GM19452 (cell line): ENCODE measurements around the gene LMX1B.

Source experiments
- ATAC-seq: cut with Tn5 transposase; IDR thresholded peaks from one replicate; pipeline ENCODE4 v1.9.1; 2021; ENCODE audit not compliant: unreplicated experiment

LMX1B gene

DNA sequence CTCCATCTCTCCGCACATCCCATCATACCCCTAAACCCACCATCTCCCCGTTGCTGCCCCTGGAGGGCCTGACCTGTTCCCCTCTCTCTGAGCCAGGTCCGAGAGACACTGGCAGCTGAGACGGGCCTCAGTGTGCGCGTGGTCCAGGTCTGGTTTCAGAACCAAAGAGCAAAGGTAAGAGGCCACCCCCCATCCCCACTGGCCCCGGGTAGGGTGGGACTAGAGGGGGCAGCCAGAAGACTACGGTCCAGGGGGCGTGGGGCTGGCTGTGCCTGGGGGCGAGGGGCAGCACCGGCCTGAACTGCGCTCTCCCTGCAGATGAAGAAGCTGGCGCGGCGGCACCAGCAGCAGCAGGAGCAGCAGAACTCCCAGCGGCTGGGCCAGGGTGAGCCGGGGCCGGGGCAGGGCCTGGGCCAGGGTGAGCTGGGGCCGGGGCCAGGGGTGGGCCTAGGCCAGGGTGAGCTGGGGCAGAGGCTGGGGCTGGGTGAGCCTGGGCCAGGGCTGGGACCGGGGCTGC is 79.8 kb downstream of the LMX1B start:
- no peak for ATAC-seq

DNA sequence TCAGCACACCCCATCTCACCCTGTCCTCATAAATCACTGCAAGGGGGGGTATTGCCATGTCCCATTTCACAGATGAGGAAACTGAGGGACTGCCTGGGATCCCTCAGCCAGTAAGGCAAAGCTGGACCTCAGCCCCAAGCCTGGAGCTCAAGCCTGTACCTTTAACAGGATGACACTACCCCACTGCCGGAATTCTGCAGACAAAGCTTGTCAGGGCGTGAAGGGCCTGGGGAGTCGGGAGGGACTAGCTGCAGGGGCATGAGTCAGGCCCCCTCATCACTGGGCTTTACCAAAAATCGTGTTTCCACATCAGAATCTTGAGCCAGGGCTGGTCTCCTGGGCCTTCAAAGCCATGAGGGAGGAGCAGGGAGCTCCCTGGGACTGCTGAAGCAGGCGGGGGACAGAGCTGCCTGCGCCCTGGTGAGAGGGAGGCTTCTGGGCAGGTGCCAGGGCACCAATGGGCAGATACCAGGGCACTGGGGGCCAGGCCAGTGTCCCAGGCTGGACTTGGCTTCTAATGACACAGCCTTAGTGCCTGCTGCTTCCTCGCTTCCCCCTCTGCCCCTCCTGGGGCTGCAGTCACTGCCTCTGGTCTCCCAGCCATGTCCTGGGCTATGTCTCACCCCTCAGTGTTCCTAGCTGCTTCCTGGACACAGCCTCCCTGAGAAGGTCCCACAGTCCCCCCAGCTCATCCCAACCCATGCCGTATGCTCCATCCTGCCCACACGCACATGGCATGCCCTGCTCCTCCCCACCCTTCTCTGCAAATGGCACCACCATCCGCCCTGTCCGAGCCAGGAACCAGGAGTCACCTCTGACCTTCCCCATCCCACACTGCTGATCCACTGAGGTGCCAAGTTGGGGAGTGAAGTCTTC is 80.7 kb downstream of the LMX1B start:
- no peak for ATAC-seq

DNA sequence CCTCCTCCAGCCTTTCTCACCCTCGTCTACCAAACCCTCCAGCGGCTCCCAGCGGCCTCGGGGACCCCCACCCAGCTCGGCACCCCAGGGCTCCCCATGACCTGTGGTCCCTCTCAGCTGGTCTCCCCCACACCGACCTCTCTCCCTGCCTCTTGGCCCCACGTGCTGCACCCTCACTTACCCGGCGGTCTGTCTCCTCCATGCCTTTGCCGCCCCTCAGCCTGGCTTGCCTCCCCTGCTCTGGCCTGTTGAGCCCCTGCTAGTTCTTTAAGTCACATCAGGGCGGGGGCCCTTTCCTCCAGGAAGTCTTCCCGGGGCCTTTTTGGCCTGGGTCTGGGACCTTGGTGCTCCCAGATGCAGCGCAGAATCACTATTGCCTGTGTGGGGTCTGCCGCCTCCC is 81.5 kb downstream of the LMX1B start:
- no peak for ATAC-seq

DNA sequence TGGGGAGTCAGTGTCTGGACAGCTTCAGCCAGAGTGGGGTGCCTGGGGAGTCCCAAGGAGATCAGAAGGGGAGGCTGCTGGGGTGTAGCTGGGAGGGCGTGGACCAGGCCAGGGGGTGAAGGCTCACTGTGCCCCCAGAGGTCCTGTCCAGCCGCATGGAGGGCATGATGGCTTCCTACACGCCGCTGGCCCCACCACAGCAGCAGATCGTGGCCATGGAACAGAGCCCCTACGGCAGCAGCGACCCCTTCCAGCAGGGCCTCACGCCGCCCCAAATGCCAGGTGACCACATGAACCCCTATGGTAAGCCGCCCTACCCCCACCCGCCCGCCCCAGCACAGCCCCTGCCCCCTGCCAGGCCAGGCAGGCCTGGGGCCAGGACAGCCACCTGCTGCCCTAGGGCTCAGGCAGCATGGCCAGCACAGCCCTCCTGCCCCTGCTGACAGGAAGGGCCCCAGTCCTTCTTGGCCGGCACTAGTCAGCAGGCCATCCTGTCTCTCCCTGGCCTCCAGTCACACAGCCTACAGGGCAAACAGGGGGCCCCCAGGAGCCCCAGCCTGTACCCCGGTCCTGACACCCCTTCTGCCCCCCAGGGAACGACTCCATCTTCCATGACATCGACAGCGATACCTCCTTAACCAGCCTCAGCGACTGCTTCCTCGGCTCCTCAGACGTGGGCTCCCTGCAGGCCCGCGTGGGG is 82.1 kb downstream of the LMX1B start:
- no peak for ATAC-seq

DNA sequence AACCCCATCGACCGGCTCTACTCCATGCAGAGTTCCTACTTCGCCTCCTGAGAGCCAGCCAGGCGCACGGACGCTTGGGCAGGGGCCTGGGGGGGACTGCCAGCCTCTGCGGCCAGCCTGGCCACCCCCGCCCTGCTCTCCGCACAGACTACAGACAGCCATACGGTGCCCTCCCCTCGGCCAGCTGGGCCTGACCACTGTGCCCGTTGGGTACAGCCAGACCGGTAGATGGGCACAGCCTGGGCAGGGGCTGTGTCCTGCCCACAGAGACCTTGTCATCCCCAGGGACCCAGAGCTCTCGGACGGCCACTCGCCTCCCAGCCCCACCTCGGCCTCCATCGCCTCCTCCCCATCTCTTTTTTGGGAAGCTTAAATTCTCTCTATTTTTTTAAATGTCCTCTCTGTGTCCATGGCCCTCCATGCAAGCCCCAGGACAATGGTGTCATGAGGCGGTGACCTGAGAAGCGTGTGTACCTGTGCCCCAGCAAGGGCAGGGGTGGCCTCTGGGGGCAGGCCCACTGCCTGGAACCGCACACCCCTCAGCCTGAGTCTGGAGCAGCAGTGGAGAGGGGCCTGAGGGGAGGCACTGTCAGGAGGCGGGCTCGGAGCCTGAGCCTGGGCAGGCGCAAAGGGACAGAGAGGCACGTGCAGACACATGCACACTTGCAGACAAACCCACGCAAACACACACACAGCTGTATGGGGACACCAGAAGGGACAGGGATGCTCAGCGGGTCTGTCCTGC is 82.8 kb downstream of the LMX1B start:
- no peak for ATAC-seq

DNA sequence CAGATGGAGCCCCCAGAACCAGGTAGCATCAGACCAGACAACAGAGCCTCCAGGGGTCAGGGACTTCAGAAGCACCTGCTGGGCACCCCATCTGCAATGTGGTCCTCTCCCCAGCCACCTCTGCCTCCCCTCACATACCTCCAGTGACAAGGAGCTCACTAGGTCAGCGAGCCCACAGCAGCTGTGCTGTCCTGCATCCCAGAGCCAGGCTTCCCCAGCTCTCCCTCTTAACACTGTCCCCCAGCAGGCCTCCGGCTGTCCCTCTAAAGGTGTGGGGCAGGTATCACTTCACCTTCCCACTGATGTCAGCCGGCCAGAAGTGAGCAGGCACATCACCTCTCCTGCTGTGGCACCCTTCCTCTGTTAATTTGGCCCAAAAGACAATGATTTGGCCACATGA is 83.6 kb downstream of the LMX1B start:
- ATAC-seq = no peak

DNA sequence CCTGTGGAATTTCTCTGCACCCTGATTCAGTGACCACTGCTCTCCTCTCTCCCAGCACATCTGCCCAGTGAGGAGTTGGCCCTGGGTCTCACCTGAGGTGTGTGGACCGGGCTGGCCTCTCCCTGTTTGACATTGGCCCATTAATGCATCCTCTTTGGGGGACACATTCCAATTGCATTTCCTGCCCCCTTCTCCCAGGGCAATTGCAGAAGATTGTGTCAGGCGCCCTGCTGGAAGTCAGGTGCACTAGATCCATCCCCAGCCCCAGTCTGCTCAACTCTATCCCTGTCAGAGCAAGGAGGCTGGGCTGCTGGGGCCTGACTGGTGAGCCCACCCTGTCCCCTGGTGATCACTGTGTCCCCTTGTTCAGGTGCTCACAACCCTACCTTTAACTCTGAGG is 84.5 kb downstream of the LMX1B start:
- no peak for ATAC-seq

DNA sequence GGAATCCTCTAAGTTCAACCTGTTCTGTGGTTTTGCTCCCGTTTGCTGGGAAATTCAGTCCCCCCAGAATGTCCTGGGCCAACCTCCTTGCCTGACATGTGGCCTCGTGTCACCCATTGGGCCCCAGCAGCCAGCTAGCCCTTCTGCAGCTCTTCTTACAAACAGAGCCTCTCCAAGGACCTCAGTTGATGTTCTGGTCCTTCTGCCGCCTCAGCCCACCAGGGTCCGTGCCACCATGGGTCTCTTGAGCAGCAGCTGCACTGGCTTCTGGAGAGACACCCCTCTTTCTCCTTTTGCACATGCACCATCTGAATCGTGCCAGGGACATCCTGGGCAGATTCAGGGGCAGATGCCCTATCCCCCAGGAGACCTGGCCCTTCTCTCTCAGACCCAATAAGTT is 85.0 kb downstream of the LMX1B start:
- ATAC-seq = no peak

DNA sequence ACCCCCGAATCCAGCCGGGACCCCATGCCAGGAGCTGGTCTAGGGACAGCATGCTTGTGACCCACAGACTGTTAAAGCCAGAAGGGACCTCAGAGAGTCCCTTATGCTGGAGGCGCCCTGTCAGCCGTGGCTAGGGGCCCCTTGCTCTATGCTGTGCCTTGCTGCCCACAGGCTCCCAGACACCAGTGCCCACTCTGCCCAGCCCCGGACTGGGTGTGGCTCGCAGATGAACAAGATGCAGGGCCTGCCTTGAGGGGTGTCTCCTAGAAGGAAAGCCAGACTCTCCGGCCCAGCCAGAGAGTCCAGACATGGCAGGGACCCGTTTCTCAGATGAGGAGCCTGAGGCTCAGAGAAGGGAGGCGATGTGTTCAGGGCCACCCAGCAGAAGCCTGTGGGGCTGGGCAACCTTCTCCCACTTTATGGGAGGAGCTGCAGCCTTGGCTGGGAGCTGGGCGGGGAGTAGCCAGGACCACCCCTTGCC is 85.7 kb downstream of the LMX1B start:
- no peak for ATAC-seq

DNA sequence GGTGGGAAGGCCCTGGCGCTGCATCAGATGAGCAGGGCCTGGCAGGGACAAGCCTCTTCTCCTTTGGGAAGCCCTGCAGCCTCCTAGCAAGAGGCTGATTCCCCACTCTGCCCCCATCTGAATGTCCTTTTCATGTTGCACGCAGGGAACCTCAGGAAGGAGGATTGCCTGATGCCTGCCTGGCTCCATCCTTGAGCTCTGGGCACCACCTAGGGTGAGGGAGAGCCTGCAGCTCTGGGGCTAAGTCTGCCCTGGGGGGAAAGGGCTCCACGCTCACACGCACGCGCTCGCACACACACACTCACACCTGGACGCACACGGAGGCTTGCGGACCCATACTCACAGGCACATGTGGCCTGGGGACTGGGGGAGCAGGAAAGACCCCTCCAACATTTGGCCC is 86.6 kb downstream of the LMX1B start:
- ATAC-seq = no peak

DNA sequence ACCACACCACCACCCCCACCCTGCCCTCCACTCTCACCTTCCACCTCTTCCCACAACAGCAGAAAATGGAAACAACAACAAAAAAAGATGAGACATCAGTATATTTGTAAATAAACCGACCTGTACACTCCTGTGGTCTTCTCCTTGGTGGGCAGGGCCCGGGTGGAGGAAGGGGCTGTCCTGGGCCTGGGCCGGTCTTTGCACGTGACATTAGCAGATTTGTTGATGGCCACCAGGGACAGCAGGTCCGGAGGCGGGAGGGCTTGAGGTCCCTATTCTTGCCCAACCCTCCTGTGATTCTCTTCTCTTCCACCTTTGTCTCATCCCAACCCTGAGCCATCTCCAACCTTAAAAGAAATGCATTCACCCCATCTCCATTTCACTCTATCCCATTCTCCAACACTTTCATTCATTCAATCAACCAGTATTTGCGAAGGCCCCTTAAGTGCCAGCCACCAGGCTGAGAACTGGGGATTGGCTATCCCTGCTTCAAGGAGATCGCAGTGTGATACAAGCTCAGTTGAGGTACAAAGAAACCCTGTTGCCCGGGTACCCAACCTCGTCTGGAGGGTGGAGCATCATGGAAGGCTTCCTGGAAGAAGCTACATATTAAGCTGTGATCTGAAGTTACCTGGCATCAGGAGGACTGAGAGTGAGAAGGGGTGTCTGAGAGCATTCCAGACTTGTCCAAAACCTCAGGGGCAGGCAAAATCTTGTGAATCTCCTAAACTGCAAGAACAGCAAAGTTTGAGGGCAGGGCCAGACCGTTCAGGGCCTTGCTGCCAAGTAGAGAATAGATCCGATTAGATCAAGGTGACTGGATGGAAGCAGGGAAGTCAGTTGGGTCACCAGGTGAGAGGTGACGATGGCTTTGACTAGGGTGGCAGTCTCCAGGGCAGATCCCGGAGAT is 87.4 kb downstream of the LMX1B start:
- ATAC-seq = no peak

DNA sequence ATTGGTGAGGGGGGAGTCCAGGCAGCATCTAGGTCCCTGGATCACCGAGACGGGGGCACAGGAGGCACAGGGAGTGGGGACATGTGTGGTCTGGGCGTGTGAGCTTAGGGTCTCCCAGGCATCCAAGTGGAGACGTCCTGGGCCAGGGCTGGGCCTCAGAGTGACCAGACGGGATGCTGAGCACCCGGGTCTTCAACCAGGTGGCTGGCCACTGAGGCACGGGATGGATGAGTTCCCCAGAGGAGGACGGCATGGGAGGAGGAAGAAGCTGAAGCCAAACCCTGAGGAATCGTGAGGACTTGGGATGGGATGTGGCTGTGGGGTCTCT is 88.0 kb downstream of the LMX1B start:
- ATAC-seq = no peak

DNA sequence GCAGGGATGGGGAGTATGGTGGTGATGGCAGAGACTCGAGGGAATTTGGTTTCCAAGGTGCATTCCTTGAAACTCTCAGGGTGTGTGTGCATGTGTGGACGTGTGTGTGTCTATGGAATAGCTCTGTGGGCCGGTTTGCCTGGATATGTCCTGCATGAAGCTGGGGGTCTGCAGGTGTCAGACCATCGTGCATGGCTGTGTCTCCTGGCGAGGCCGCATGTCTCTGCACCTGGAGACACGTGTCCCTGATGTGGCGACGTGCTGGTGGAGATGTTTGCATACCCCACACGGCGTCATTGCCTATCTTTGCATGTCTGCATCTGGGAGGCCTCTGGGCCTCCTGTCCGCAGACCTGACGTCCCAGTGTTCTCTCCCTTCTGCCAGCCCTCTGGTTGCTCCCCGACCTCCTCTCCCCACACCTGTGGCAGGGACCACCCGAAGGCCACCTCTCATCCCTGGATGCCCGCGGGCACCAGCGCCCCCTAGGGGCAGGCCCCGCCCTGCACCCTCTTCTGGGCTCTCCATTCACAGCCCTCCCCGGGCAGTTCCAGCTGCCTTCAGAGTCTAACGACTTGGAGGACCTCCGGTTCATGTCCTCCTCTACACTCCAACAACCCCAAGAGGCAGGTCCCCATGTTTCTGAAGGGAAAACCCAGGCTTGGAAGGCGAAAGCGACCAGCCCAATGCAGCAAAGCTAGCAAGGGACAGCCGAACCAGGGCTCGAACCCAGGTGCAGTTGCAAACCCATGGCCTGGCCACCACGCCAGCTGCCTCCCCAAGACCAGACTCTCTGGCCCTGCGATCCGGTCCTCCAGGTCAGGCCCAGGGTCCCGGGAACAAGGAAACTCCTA is 88.6 kb downstream of the LMX1B start:
- ATAC-seq = no peak

DNA sequence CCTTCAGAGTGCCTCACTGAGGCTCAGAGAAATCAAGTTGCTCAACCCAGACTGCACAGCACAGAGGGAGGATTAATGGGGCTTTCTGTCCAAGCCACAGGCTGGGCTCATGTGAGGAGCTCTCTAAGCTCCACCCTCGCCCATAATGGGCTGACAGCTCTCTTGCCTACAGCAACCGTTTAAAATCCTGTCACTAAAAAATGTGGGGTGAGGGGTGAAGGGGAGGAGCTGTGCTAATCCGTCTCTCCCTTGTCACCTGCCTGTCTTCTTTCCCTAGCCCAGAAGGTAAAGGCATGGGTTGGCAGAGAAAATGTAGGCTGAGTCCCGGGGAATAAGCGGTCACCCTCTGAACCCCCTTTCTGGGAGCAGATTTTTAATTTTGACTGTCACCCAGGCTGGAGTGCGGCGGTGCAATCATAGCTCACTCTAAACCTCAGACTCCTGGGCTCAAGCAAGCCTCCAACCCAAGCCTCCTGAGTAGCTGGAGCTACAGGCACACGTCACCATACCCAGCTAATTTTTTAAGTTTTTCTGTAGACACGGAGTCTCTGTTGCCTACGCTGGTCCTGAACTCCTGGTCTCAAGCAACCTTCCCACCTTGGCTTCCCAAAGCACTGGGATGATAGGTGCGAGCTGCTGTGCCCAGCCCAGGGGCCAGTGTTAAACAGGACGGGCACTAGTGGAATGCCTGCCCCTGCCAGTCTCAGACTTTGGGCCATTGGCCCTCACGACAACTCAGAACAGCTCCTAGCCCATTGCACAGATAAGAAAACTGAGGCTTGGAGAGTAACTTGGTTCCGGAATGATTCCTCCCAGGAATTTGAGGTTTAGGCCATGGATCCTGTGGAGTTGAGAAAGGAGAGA is 89.5 kb downstream of the LMX1B start:
- no peak for ATAC-seq

DNA sequence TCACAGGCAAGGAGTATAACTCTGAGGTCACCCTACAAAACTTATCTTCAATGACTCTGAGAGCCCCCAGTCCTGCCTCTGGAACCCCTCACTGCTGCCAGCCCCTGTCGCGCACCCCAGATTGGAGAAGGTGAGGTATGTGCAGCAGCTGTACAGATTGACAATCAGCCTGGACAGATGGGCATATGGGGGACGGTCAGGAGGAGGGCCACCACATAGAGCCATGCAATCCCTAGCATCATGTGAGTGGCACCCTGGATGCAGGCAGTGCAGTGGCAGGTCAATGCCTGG is 90.1 kb downstream of the LMX1B start:
- ATAC-seq = no peak

DNA sequence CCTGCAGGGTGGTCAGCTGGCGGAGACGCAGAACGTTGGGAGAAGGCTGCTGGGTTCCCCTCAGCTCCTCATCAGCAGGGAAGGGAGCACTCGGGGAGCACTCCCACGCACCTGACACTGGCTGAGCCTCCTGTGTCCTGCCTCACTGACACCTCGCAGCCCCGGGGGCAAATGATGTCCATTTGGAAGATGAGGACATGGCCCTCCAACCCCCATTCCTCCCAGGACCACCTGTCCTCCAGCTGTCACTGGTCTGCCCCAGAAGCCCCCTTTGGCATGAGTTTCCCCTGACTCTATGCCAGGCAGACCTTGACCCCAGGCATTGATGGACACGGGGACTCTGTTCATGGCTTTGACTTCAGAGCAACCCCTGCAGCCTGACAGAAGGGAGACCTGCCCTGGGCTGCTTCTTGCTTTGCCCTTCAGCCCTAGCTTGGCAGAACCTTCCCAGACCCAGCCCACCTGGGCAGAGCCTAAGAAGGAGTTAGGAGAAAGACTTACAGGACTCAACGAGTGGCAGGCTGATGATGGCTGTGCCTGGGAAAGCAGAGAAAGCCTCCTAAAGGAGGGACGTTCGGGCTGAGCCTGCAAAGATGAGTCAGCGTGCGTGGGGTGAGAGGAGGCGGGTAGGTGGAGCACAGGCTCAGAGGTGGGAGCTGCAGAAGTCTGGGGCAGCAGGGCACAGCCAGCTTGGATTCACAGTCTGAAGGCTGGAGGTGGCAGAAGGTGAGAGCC is 90.6 kb downstream of the LMX1B start:
- ATAC-seq = no peak

DNA sequence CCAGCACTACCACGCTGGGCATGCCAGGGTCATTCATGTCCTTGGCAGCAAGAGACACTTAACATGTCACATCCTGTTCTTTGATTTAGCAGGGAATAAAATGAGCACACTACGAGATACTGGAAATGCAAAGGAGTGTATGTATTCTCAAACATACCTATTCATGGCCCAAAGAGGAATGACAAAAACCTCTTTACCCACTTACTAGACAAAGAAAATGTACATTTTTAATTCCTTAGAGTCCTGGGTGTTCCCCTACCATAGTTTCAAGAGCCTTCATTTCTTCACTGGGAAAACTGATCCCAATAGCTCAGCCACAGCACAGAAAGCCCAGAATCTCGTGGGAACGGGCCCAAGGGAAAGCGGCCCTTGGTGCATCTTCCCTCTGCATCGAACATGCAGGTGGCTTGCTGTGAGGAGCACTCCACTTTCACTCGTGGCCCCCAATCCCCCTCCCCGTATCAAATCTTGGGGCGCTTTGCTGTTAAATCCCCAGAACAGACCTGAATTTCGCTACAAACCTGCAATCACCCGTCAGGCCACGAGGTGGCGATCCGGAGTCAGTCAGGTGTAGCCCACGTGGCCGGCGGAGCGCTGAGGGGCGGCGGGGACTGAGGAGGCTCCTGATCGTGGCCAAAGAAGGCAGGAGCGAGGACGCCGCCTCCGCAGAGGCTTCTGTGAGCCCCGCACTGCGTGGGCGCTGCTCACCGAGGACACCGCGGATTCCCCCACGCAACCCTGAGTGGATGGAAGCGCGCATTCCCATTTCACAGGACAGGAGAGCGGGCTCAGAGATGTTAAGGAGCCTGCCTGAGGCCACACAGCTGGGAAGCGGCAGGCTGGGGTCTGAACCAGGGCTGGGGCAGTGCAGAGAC is 91.4 kb downstream of the LMX1B start:
- ATAC-seq = no peak
